ENCODE results near the gene HM13. TPM values are rescaled to one million over a fixed set of nuclear protein-coding genes. Genes with fewer than 3 reads are reported as not detected.

HM13 gene
- total RNA-seq, 2 donors from 2014 or later: 99.7 to 131 TPM

GRCh38 chr20:31593221-31594001 lies 79.2 kb downstream of the HM13 start:
- 58% methylated on average over 11 of the region's 11 CpGs for WGBS
- no peaks in the 10 kb centered on the region for H3K27me3 ChIP-seq (replicated peaks; ENCODE audit: insufficient read depth)
- H3K36me3 ChIP-seq: no peaks in the 10 kb centered on the region
- H3K4me1 ChIP-seq (replicated peaks): no peaks in the 10 kb centered on the region
- TF ChIP-seq POLR2AphosphoS5 (IDR thresholded peaks at IDR 0.05): no peak
- TF ChIP-seq POLR2A (IDR thresholded peaks at IDR 0.05): no peak
- peak in 1 of 4 experiments; percentile 7 for TF ChIP-seq CTCF (IDR thresholded peaks at IDR 0.05)
- H3K27ac ChIP-seq: no peak overlapping the region
- H3K9me3 ChIP-seq: no peaks in the 10 kb centered on the region
- no peak overlapping the region for H3K4me3 ChIP-seq
- intact Hi-C loops (cut with DNase I): no loop called here
- DNase-seq (ENCODE audit: low spot score): no peak

GRCh38 chr20:31594002-31594557 lies 79.8 kb downstream of the HM13 start:
- no peaks in the 10 kb centered on the region for H3K9me3 ChIP-seq
- H3K27me3 ChIP-seq (replicated peaks; ENCODE audit: insufficient read depth): no peaks in the 10 kb centered on the region
- DNase-seq (ENCODE audit: low spot score): no peak
- H3K4me3 ChIP-seq: no peak overlapping the region
- TF ChIP-seq POLR2A (IDR thresholded peaks at IDR 0.05) (no peak), POLR2AphosphoS5 (IDR thresholded peaks at IDR 0.05) (no peak), CTCF (IDR thresholded peaks at IDR 0.05) (no peak)
- H3K4me1 ChIP-seq (replicated peaks): no peaks in the 10 kb centered on the region
- no peak overlapping the region for H3K27ac ChIP-seq
- 90% methylated on average over 13 of the region's 13 CpGs for WGBS
- intact Hi-C loops (cut with DNase I): no loop called here
- H3K36me3 ChIP-seq: no peaks in the 10 kb centered on the region

- H3K9me3 ChIP-seq: no peaks in the 10 kb centered on the region
- no peaks in the 10 kb centered on the region for H3K36me3 ChIP-seq
- no peaks in the 10 kb centered on the region for H3K4me1 ChIP-seq (replicated peaks)
- no peak for DNase-seq (ENCODE audit: low spot score)
- WGBS: 73% methylated on average over 11 of the region's 11 CpGs
- H3K27ac ChIP-seq: peak overlapping the region in 1 of 2 donors; percentile 51
- no peak for TF ChIP-seq POLR2A (IDR thresholded peaks at IDR 0.05)
- TF ChIP-seq POLR2AphosphoS5 (IDR thresholded peaks at IDR 0.05): no peak
- TF ChIP-seq CTCF (IDR thresholded peaks at IDR 0.05): no peak
- H3K27me3 ChIP-seq (replicated peaks; ENCODE audit: insufficient read depth): no peaks in the 10 kb centered on the region
- intact Hi-C loops (cut with DNase I): no loop called here
- no peak overlapping the region for H3K4me3 ChIP-seq
Observed at GRCh38 chr20:31594558-31595379, 80.5 kb downstream of the HM13 start.

GRCh38 chr20:31595380-31595653 lies 81.1 kb downstream of the HM13 start:
- Histone ChIP-seq H3K27ac (peak overlapping the region in 1 of 2 donors; percentile 51), H3K9me3 (no peaks in the 10 kb centered on the region), H3K4me3 (no peak overlapping the region), H3K36me3 (no peaks in the 10 kb centered on the region), H3K27me3 (replicated peaks; ENCODE audit: insufficient read depth) (no peaks in the 10 kb centered on the region), H3K4me1 (replicated peaks) (no peaks in the 10 kb centered on the region)
- TF ChIP-seq CTCF (IDR thresholded peaks at IDR 0.05) (no peak), POLR2A (IDR thresholded peaks at IDR 0.05) (no peak), POLR2AphosphoS5 (IDR thresholded peaks at IDR 0.05) (no peak)
- intact Hi-C loops (cut with DNase I): no loop called here
- 82% methylated on average over 3 of the region's 3 CpGs for WGBS
- no peak for DNase-seq (ENCODE audit: low spot score)

Measured in prostate gland (tissue), 2 donors.